ENCODE results near the gene OLFM3. TPM values are rescaled to one million over a fixed set of nuclear protein-coding genes. Genes with fewer than 3 reads are reported as not detected.

The OLFM3 gene
- total RNA-seq, 1 experiment from 2014 or later = 0.26 TPM

- H3K79me2 ChIP-seq (ENCODE audit: insufficient read depth, low read length) = no peaks in the 10 kb centered on the region
- H3K23ac ChIP-seq (ENCODE audit: insufficient read length, low read depth, low read length) = no peak overlapping the region
- H3K4me1 ChIP-seq (ENCODE audit: insufficient read depth, low read length) = no peaks in the 10 kb centered on the region
- Mint-ChIP-seq H3K27me3 (ENCODE audit: low read depth) (no peaks in the 10 kb centered on the region), H3K9me3 (no peaks in the 10 kb centered on the region), H3K36me3 (ENCODE audit: insufficient read depth in 1 of 3, low read depth in 3 of 3) (no peaks in the 10 kb centered on the region), H3K27ac (no peak overlapping the region), H3K4me1 (no peaks in the 10 kb centered on the region), H3K4me3 (no peak overlapping the region)
- no peak overlapping the region for H3T11ph ChIP-seq (ENCODE audit: low read length)
- TF ChIP-seq CTCF (conservative IDR thresholded peaks at IDR 0.05) = no peak
- WGBS (ENCODE audit: extremely low coverage, insufficient read length, low lambda C conversion rate) = no CpG with 5 or more reads among the region's 4 CpGs
- H3K9ac ChIP-seq (ENCODE audit: extremely low read depth, insufficient read length, low read length) = no peak overlapping the region
- H3K27ac ChIP-seq (ENCODE audit: insufficient read length, low read depth, low read length) = no peak overlapping the region
- H3K4ac ChIP-seq (ENCODE audit: low read depth, low read length) = no peak overlapping the region
- H2BK5ac ChIP-seq (ENCODE audit: insufficient read length, low read length) = no peak overlapping the region
- H2BK120ac ChIP-seq (ENCODE audit: low read depth, low read length, poor library complexity, severe bottlenecking) = no peak overlapping the region
- no peak overlapping the region for H2BK20ac ChIP-seq (ENCODE audit: low read depth, low read length, poor library complexity, severe bottlenecking)
- no peak overlapping the region for H3K56ac ChIP-seq (ENCODE audit: insufficient read length, low read depth, low read length)
- H4K20me1 ChIP-seq (ENCODE audit: control insufficient read depth, insufficient read depth, insufficient read length) = no peaks in the 10 kb centered on the region
- no peak overlapping the region for H3K18ac ChIP-seq (ENCODE audit: insufficient read length, low read depth, low read length)
- no peak overlapping the region for H3K4me2 ChIP-seq (ENCODE audit: insufficient read depth, insufficient read length, low read length)
- no peaks in the 10 kb centered on the region for H3K79me1 ChIP-seq (ENCODE audit: insufficient read depth, low read depth, low read length, poor library complexity, severe bottlenecking)
- no peak overlapping the region for H4K91ac ChIP-seq (ENCODE audit: insufficient read length, low read depth, low read length)
- no peak overlapping the region for H3K14ac ChIP-seq (ENCODE audit: insufficient read depth, low read length)
- H2BK15ac ChIP-seq (ENCODE audit: low read depth, low read length) = no peak overlapping the region
- H3K9me3 ChIP-seq (ENCODE audit: control insufficient read depth, low read depth, low read length) = no peaks in the 10 kb centered on the region
- no peak overlapping the region for H4K8ac ChIP-seq (replicated peaks; ENCODE audit: insufficient read length, low read depth, low read length)
- no peak overlapping the region for H2BK12ac ChIP-seq (ENCODE audit: insufficient read length, low read depth, low read length)
- no peak for DNase-seq
- H3K27me3 ChIP-seq (ENCODE audit: insufficient read depth, low read length) = no peaks in the 10 kb centered on the region
- H3K23me2 ChIP-seq (ENCODE audit: insufficient read length, low read depth, low read length, poor library complexity, severe bottlenecking) = no peaks in the 10 kb centered on the region
- no peak overlapping the region for H4K5ac ChIP-seq (ENCODE audit: insufficient read length, low read depth, low read length)
- no peak overlapping the region for H2AK5ac ChIP-seq (ENCODE audit: insufficient read length, low read length)
- H2AFZ ChIP-seq (ENCODE audit: low read length) = no peak overlapping the region
Measured at GRCh38 chr1:101914473-101915242, 82.1 kb downstream of the OLFM3 start.
